Measurements from ENCODE around the gene EIF6. TPM values are rescaled to one million over a fixed set of nuclear protein-coding genes. Genes with fewer than 3 reads are reported as not detected.
A peak's percentile ranks its signal among the peaks of the same experiment; 100 is the strongest.

EIF6 gene
- total and polyA plus RNA-seq, 9 of the 15 experiments (the other 6 are each of a cell fraction or from before 2014, with no cell fraction given) = 165 to 832 (median 229) TPM

DNA sequence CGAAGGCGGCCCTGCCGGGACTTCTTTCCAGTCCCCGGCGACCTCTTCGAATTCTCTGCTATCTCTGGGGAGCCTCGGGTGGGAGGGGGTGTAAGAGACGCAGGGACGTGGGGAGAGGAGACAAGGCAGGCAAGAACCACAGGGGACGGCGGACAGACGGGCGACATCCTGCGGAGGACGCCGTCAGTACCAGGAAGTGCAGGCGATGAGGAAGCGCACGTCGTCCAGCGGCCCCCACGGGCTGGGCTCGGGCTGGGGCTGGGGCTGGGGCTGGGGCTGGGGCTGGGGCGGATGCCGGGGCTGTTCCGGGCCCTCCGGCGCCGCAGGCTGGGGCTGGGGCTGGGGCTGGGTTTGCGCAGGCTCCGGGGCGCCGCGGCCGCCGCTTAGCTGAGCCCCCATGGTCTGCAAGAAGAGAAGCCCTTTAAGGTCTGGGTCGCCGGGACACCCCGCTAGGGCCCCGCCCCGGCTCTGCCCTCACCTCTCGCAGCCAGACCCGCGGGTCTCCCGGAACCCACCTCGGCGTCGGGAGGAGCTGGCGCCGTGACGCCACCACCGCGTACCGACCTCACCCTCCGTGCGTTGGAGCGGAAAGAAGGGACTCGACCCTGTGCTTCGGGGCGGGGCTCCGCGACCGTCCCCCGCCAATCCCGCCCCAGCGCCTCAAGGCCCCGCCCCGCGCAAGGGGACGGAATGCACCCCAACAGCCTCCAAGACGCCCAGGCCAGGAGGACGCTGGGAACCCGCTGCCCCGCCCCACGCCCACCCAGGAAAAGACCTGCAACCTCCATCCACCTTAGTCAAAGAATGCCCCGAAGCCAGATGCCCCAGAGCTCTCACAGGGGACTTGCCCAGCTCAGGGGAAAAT is 6.8 kb downstream of the EIF6 start, which contains the start of gene MMP24OS (continued):
- no peak for TF ChIP-seq MAFK (IDR thresholded peaks at IDR 0.05; ENCODE audit: low read length)
- TF ChIP-seq, protein P1, sequence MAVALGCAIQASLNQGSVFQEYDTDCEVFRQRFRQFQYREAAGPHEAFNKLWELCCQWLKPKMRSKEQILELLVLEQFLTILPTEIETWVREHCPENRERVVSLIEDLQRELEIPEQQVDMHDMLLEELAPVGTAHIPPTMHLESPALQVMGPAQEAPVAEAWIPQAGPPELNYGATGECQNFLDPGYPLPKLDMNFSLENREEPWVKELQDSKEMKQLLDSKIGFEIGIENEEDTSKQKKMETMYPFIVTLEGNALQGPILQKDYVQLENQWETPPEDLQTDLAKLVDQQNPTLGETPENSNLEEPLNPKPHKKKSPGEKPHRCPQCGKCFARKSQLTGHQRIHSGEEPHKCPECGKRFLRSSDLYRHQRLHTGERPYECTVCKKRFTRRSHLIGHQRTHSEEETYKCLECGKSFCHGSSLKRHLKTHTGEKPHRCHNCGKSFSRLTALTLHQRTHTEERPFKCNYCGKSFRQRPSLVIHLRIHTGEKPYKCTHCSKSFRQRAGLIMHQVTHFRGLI (CRISPR knock-in tag; IDR thresholded peaks at IDR 0.05) = no peak
- TF ChIP-seq SAP30 (IDR thresholded peaks at IDR 0.05; ENCODE audit: borderline replicate concordance, insufficient read depth, low read depth, low read length, poor library complexity, severe bottlenecking) = peak; percentile 15
- TF ChIP-seq, protein P2, sequence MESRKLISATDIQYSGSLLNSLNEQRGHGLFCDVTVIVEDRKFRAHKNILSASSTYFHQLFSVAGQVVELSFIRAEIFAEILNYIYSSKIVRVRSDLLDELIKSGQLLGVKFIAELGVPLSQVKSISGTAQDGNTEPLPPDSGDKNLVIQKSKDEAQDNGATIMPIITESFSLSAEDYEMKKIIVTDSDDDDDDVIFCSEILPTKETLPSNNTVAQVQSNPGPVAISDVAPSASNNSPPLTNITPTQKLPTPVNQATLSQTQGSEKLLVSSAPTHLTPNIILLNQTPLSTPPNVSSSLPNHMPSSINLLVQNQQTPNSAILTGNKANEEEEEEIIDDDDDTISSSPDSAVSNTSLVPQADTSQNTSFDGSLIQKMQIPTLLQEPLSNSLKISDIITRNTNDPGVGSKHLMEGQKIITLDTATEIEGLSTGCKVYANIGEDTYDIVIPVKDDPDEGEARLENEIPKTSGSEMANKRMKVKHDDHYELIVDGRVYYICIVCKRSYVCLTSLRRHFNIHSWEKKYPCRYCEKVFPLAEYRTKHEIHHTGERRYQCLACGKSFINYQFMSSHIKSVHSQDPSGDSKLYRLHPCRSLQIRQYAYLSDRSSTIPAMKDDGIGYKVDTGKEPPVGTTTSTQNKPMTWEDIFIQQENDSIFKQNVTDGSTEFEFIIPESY (CRISPR knock-in tag; IDR thresholded peaks at IDR 0.05) = peak; percentile 86
- TF ChIP-seq ZNF436 (CRISPR knock-in tag; IDR thresholded peaks at IDR 0.05) = no peak
- no peak for TF ChIP-seq LARP7 (IDR thresholded peaks at IDR 0.05)
- no peak for TF ChIP-seq TAF9B (IDR thresholded peaks at IDR 0.05; ENCODE audit: partially characterized antibody)
- no peak for TF ChIP-seq MYBL2 (IDR thresholded peaks at IDR 0.05; ENCODE audit: low read depth)
- TF ChIP-seq MYBL2 (CRISPR knock-in tag; IDR thresholded peaks at IDR 0.05; ENCODE audit: borderline replicate concordance) = no peak
- TF ChIP-seq SPI1 (IDR thresholded peaks at IDR 0.05; ENCODE audit: borderline replicate concordance, low read depth, low read length) = peak; percentile 75
- TF ChIP-seq, protein P3, sequence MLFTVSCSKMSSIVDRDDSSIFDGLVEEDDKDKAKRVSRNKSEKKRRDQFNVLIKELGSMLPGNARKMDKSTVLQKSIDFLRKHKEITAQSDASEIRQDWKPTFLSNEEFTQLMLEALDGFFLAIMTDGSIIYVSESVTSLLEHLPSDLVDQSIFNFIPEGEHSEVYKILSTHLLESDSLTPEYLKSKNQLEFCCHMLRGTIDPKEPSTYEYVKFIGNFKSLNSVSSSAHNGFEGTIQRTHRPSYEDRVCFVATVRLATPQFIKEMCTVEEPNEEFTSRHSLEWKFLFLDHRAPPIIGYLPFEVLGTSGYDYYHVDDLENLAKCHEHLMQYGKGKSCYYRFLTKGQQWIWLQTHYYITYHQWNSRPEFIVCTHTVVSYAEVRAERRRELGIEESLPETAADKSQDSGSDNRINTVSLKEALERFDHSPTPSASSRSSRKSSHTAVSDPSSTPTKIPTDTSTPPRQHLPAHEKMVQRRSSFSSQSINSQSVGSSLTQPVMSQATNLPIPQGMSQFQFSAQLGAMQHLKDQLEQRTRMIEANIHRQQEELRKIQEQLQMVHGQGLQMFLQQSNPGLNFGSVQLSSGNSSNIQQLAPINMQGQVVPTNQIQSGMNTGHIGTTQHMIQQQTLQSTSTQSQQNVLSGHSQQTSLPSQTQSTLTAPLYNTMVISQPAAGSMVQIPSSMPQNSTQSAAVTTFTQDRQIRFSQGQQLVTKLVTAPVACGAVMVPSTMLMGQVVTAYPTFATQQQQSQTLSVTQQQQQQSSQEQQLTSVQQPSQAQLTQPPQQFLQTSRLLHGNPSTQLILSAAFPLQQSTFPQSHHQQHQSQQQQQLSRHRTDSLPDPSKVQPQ (CRISPR knock-in tag; IDR thresholded peaks at IDR 0.05; ENCODE audit: borderline replicate concordance) = no peak
- TF ChIP-seq POLR2B (IDR thresholded peaks at IDR 0.05; ENCODE audit: low read depth, partially characterized antibody) = peak; percentile 86
- TF ChIP-seq SMARCA4 (IDR thresholded peaks at IDR 0.05) = no peak
- no peak for TF ChIP-seq ARID2 (IDR thresholded peaks at IDR 0.05)
- TF ChIP-seq, protein P4, sequence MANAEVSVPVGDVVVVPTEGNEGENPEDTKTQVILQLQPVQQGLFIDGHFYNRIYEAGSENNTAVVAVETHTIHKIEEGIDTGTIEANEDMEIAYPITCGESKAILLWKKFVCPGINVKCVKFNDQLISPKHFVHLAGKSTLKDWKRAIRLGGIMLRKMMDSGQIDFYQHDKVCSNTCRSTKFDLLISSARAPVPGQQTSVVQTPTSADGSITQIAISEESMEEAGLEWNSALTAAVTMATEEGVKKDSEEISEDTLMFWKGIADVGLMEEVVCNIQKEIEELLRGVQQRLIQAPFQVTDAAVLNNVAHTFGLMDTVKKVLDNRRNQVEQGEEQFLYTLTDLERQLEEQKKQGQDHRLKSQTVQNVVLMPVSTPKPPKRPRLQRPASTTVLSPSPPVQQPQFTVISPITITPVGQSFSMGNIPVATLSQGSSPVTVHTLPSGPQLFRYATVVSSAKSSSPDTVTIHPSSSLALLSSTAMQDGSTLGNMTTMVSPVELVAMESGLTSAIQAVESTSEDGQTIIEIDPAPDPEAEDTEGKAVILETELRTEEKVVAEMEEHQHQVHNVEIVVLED (CRISPR knock-in tag; IDR thresholded peaks at IDR 0.05) = peak; percentile 84
- no peak for TF ChIP-seq ZNF668 (CRISPR knock-in tag; IDR thresholded peaks at IDR 0.05)
- TF ChIP-seq, protein P5, sequence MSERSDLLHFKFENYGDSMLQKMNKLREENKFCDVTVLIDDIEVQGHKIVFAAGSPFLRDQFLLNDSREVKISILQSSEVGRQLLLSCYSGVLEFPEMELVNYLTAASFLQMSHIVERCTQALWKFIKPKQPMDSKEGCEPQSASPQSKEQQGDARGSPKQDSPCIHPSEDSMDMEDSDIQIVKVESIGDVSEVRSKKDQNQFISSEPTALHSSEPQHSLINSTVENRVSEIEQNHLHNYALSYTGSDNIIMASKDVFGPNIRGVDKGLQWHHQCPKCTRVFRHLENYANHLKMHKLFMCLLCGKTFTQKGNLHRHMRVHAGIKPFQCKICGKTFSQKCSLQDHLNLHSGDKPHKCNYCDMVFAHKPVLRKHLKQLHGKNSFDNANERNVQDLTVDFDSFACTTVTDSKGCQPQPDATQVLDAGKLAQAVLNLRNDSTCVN (CRISPR knock-in tag; IDR thresholded peaks at IDR 0.05) = no peak
- no peak for TF ChIP-seq ZNF830 (CRISPR knock-in tag; IDR thresholded peaks at IDR 0.05)

All from K562 (cell line).